GM18951 (cell line): ENCODE results near the gene CNGB1.
"Not testable (repeated sequence)": the region's sequence is repeated elsewhere in the genome, so short reads cannot be mapped to it uniquely, and the experiment has no call there.

Experiments used
- POLR2A ChIP-seq: IDR thresholded peaks from 4 replicates; pipeline ENCODE4 v1.6.1; 2011; ENCODE audit warnings: mild to moderate bottlenecking; ENCODE audit not compliant: insufficient read length, insufficient read depth; ENCODE audit errors: extremely low read depth
- in situ Hi-C: fragments of 300-500 bp; cut with MboI; formaldehyde crosslinking; loops from one replicate; pipeline ENCODE4 v1.12.0; 2022; ENCODE audit warnings: low sequenced_read_pairs, mixed read lengths, inconsistent platforms; ENCODE audit not compliant: unreplicated experiment

Gene CNGB1

DNA sequence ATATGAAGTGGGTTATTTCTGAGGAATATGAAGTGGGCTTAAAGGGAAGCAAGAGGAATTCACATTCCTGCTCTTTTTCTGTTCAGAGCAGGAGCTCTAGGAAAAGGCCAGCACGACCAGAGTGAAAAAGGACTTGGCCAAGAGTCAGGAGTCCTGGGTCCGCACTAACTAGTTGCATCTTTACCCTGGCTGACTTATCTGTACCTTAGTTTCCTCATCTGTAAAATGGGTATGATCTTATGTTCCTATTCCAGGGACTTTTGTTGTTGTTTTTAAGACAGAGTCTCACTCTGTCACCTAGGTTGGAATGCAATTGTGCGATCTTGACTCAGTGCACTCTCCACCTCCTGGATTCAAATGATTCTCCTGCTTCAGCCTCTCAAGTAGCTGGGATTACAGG is 52.5 kb downstream of the CNGB1 start:
- TF ChIP-seq POLR2A, result no peak
- in situ Hi-C loops, result no loop called here

DNA sequence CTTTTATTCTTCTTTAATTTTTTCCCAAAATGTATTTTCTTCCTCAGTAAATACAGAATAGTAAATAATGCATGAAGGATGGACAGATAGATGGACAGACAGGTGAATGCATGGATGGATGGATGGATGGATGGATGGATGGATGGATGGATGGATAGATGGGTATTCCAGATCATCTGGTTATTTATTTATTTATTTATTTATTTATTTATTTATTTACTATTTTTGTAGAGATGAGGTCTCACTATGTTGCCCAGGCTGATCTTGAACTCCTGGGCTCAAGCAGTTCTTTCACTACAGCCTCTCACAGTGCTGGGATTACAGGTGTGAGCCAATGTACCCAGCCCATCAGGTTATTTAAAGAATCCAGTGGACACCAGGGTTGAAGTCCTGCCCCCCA is 53.0 kb downstream of the CNGB1 start:
- in situ Hi-C loops, result not testable (repeated sequence)

DNA sequence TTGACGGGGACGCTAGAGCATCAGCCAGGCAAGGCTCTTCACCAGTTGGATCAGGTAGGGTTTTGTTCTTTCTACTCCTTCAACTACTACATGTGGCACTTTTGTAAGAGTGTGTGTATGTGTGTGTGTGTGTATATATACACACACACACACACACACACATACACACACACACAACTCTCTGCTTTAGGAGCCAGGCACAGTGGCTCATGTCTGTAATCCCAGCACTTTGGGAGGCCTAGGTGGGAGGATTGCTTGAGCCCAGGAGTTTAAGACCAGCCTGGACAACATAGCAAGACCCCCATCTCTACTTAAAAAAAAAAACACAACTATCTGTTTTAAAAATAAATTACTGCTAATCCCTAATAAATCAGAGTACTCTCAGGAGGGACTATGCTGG is 53.4 kb downstream of the CNGB1 start:
- in situ Hi-C loops, result not testable (repeated sequence)

DNA sequence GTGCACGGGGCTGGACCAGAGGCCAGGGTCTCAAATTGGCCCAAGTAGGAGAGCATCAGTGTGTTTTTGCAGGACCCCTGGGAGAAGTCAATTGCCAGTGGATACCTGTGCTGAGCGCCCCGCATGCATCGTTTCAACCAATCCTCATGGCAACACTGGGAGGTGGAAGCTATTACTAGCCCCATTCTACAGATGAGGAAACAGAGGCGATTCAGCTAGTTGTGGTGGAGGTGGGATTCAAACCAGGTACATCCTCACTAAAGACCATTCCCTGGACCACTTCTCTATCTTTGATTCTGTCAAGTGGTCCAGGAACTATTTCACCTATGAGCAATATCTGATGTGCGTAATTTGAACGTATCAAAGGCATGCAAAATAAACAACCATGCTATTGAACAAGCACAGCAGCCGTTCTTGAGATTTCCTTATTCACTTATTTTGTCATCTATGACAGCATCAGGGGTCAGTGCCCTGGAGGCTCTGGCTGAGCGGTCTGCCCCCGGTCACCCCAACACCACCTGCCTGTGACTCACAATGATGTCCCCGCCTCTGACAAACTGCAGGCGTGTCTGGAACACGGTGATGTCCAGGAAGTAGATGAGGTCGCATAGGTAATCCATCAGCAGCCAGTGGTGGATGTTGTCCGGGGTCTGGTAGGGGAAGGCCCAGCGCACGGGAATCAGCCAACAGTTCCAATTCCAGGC is 54.0 kb downstream of the CNGB1 start:
- no peak for TF ChIP-seq POLR2A
- in situ Hi-C loops, result no loop called here

DNA sequence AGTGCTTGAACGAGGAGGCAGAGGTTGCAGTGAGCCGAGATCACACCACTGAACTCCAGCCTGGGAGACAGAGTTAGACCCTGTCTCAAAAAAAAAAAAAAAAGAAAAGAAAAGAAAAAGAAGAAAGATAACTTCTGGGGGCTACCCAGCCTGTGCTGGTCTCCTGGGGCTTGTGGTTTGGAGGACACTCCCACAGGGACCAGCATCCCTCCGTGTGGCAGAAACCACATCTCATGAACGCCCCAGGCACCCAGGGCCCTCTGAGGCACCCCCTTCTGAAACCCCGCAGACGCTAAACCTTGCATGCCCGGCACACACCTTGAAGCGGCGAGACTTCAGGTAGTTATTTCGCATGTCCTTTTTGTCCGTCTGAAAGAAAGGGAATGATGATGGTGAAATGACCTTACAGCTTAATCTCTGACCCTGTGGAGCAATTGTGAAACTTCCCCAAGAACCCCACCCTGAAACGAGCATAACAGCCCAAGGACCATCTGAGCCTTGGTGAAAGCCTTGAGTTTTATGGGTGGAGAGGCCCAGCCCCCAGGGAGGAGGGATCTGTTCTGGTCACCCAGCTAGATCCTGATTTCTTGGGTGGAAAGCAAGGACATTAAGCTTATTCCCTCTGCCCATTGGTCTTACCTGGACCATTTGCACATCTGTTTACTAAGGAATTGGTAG is 55.0 kb downstream of the CNGB1 start:
- in situ Hi-C loops, result no loop called here
- no peak for TF ChIP-seq POLR2A

DNA sequence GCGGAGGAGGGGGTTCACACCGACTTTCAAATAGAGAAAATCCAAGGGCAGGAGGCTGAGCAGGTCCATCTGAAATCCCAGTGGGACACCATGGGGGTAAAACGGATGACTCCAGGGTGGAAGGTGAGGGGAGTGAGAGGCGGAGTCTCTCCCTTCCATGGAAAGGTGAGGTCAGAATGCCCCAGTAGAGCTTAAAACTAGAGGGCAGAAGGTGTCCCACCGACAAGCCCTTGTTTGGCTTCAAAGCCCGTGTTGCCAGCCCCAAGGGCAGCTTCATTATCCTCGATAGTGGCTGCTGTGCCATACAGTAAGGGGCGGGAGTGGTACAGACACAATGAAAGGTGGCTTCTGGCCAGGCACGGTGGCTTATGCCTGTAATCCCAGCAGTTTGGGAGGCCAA is 55.7 kb downstream of the CNGB1 start:
- TF ChIP-seq POLR2A, result no peak
- in situ Hi-C loops, result no loop called here

DNA sequence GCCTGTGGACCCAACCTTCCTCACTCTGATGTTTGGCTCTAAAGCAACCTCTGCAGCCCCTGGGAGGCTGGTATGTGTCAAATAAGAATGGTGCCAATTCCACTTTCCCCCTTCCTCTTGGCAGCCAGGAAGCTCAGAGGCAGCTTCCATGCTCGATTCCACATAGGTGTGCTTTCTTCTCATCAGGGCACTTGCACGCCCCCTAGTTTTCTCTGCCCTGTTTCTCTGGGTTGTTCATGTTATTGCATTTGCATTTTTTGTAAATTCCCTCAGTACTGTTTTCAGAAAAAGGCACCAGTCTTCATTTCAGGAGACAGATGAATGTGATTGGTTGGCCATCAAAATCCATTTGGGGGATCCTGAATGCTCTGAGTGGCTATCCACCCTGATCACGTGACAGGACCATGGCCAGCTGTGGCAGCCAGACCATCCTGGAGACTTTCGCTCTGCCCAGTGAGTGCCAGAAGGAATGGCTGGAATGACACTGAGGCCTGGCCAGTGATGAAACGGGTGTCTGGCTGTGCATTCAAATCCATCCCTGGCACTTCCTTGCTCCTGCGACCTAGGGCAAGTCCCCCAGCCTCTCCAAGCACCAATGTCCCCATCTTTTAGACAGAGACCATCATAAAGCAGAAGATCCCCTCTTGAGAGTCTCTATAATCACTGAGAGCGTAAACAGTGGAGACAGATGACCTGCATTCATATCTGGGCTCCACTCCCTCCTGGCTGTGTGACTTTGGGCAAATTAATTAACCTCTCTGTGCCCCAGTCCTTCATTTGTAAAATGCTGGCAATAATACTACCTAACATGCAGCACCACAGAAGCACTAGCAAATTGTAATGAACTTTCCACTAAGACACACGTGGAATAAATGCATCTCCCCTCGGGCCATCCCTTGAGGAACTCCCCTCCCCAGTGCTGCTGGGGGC is 56.4 kb downstream of the CNGB1 start:
- no peak for TF ChIP-seq POLR2A
- in situ Hi-C loops, result no loop called here

DNA sequence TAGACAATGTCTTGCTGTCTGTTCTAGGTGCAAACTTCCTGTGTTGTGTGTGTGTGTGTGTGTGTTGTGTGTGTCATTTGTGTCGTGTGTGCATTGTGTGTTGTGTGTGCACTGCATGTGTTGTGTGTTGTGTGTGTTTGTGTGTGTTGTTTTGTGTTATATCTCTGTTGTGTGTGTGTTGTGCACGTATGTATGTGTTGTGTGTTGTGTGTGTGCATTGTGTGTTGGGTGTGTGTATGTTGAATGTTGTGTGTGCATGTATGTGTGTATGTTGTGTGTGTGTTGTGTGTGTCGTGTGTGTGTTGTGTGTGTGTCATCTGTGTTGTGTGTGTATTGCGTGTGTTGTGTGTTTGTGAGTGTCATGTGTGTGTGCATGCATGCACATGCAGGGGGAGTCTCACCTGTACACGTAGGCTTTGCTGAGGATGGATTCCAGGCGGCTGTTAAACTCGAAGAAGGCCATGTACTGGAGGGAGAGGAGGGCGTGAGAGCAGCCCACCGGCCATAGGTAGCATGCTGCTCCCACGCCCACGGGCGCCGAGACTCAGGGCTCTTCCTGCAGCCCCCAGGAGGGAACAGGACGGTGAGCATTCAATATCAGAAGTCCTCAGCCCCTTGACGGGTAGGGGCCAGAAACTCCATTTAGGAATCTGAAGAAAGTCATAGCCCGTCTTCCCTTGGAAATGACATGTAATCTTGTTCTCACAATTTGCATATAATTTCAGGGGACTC is 58.2 kb downstream of the CNGB1 start:
- in situ Hi-C loops, result no loop called here
- no peak for TF ChIP-seq POLR2A

DNA sequence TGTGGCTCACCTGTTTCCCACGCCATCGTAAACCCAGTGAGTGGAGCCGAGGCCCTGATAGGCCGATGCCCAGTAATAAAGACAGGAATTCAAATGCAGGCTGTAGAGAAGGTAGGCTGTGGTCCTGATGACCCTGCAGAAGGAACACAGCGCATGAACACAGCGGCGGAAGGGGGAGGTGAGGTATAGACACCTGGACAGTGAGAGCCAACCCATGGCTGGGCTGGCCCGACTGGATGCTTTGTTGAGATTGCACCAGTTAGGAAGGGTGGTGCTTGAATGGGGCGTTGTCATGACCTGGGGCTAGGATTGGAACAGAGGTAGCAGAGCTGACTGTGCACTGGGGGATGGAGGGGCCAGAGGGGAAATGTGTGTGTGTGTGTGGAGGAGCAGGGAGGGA is 59.2 kb downstream of the CNGB1 start:
- no peak for TF ChIP-seq POLR2A
- in situ Hi-C loops, result no loop called here

DNA sequence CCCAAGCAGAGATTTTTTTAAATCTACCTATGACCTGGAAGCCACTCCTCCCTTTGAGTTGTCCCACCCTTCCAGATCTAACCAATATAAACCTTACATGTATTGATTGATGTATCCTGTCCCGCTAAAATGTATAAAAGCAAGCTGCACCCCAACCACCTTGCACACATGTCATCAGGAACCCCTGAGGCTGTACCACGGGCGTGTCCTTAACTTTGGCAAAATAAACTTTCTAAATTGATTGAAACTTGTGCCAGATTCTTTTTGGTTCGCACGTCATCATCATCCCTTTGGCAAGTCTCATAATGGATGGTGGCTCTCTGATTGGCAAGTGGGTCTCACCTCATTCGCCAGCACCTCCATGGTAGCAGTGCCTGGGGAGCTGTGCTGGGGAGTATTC is 60.2 kb downstream of the CNGB1 start:
- no peak for TF ChIP-seq POLR2A
- in situ Hi-C loops, result no loop called here

DNA sequence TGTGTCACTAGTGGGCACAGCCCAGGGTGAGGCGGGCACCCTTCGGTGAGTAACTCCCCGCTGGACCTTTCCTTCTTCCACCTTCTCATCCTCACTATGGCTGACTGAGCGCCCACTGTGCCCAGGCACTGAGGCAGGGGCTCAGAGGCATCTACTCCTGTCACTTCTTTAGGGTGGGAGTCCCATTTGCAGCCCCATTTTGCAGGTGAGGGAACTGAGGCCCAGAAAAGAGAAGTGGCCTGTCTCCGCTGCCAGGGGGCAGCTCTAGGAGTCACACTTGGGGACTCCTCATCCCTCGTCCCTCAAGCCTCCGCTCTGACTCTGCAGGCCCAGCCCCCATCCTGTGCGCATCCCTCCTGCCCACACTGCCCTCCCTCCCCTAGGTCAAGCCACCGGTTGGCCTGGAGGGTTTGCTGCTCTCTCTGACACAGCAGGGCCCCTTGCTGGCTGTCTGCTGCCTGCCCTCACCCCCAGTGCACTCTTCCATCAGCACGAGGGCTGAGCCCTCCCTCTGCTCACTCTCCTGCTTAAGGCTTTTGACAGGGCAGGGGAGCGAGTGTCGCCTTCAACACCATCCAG is 62.4 kb downstream of the CNGB1 start:
- TF ChIP-seq POLR2A, result no peak
- in situ Hi-C loops, result no loop called here

DNA sequence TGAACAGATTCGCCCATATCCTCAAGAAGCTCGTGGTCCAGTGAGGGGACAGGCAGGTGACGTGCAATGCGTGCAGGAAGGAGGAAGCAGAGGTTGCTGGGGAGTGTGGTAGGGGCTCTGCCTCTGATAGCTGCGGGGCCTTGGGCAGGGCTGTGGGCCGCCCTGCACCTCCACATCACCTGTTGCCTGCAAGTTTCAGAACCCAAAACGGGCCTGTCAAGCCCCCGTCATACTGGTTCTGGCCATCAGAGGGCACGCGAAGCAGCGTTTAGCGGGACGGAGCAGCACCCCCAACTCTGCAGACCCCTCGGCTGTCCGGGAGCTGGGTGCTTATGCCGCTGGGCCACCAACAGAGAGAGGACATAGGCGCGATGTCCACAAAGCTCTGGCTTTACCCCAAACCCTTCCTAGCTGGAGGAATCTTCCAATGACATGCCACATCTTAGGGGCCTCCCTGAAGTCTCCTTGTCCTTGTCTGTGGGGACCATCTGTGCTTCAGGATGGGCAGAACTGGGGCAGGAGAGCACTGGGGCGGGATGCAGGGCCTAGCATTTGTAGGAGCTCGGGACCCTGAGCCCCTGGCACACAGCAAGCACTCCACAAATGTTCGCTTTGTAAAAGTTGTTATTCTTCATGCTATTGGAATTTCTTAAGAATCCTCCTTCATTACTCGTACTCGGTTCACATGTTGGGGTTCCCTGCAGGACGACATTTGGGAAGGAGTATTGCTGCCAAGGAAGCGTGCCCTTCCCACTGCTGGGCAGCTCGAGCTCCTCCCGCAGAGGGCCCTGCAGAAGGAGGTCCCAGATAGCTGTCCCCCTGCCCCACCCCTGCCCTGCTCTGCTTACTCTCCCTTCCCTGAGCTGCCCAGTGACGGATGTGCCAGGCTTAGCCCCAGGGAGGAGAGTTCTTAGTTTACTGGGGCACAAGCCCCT is 64.3 kb downstream of the CNGB1 start:
- in situ Hi-C loops, result no loop called here
- no peak for TF ChIP-seq POLR2A
